KMS-11 (cell line): ENCODE data around the gene AOPEP.

Experiments used
- H2AFZ ChIP-seq: fragments of 200-600 bp; sonication (generic); 2 replicates; pipeline ENCODE4 v1.6.1; 2016; ENCODE audit warnings: antibody characterized with exemption, mixed run types, low read depth
- H3K27ac ChIP-seq: fragments of 200-600 bp; sonication (generic); 2 replicates; pipeline ENCODE4 v1.6.1; 2016; ENCODE audit warnings: mild to moderate bottlenecking, mixed run types
- H3K27me3 ChIP-seq: fragments of 200-600 bp; sonication (generic); 2 replicates; pipeline ENCODE4 v1.6.1; 2017; ENCODE audit warnings: mild to moderate bottlenecking, low read depth, mixed run types, moderate library complexity; ENCODE audit not compliant: insufficient read depth
- H3K36me3 ChIP-seq: fragments of 200-600 bp; sonication (generic); 2 replicates; pipeline ENCODE4 v1.6.1; 2017; ENCODE audit warnings: mild to moderate bottlenecking, mixed run types; ENCODE audit not compliant: insufficient read depth
- H3K4me1 ChIP-seq: fragments of 200-600 bp; sonication (generic); 2 replicates; pipeline ENCODE4 v1.6.1; 2016; ENCODE audit warnings: mild to moderate bottlenecking, low read depth, mixed run types; ENCODE audit not compliant: poor library complexity, severe bottlenecking
- H3K4me2 ChIP-seq: fragments of 200-600 bp; sonication (generic); 2 replicates; pipeline ENCODE4 v1.7.0; 2016; ENCODE audit warnings: mild to moderate bottlenecking, mixed run types
- H3K4me3 ChIP-seq: fragments of 200-600 bp; sonication (generic); IDR thresholded peaks from 2 replicates; pipeline ENCODE4 v1.6.1; 2017; ENCODE audit warnings: low read depth, low read length, mixed read lengths; ENCODE audit not compliant: insufficient read depth
- H3K79me2 ChIP-seq: fragments of 200-600 bp; sonication (generic); 2 replicates; pipeline ENCODE4 v1.6.1; 2016; ENCODE audit warnings: low read depth, mixed run types; ENCODE audit not compliant: insufficient read depth
- H3K9ac ChIP-seq: fragments of 200-600 bp; sonication (generic); 2 replicates; pipeline ENCODE4 v1.6.1; 2016; ENCODE audit warnings: mild to moderate bottlenecking, mixed run types
- H4K20me1 ChIP-seq: fragments of 200-600 bp; sonication (generic); 2 replicates; pipeline ENCODE4 v1.6.1; 2016; ENCODE audit warnings: mild to moderate bottlenecking, mixed run types; ENCODE audit not compliant: insufficient read depth
- TF ChIP-seq, protein P1 (sequence below): fragments of 200-600 bp; sonication (generic); conservative IDR thresholded peaks from 2 replicates; pipeline ENCODE4 v1.6.1; 2017; ENCODE audit warnings: low read depth, mild to moderate bottlenecking, antibody characterized with exemption, low read length, moderate library complexity, mixed read lengths

AOPEP gene

DNA sequence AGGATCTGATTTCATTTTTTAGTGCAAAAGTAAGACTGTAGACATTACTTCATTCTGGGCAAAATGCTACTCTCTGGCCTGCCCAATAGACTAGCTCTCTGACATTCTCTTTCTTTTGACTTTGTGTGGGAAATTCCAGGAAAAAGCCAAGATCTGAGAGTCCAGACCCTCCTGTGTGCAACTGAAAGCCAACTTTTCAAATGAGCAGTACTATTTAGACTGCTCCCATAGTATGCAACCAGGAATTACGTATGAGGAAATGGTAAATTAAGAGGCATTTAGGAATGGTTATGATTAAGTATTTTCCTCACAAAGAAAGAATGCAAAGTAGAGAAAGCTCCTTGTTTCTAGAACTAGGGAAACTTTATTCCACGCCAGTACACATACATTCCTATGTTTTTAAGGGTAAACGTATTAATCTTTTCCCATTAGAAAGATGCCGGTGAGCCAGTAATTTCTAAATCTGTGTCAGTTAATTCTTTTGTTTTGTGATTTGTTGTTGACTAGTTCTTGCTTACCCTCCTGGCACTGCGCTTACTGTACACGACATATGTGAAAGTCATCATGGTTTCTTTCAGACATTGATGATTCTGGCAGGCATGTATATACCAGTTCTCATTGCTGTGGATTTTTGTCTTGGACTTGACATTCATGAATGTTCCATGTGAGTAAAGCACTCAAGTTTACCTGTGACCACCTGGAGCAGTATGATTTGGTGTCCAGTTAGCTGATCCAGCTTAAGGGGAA is 56.0 kb downstream of the AOPEP start:
- TF ChIP-seq, protein P1, sequence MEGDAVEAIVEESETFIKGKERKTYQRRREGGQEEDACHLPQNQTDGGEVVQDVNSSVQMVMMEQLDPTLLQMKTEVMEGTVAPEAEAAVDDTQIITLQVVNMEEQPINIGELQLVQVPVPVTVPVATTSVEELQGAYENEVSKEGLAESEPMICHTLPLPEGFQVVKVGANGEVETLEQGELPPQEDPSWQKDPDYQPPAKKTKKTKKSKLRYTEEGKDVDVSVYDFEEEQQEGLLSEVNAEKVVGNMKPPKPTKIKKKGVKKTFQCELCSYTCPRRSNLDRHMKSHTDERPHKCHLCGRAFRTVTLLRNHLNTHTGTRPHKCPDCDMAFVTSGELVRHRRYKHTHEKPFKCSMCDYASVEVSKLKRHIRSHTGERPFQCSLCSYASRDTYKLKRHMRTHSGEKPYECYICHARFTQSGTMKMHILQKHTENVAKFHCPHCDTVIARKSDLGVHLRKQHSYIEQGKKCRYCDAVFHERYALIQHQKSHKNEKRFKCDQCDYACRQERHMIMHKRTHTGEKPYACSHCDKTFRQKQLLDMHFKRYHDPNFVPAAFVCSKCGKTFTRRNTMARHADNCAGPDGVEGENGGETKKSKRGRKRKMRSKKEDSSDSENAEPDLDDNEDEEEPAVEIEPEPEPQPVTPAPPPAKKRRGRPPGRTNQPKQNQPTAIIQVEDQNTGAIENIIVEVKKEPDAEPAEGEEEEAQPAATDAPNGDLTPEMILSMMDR, result no peak
- H3K9ac ChIP-seq, result no peak overlapping the region
- no peaks in the 10 kb centered on the region for H3K27me3 ChIP-seq
- H3K36me3 ChIP-seq, result no peaks in the 10 kb centered on the region
- H3K4me2 ChIP-seq, result no peak overlapping the region
- no peaks in the 10 kb centered on the region for H3K4me1 ChIP-seq
- H2AFZ ChIP-seq, result no peak overlapping the region
- H3K79me2 ChIP-seq, result no peaks in the 10 kb centered on the region
- H3K27ac ChIP-seq, result no peak overlapping the region
- no peak overlapping the region for H3K4me3 ChIP-seq
- no peaks in the 10 kb centered on the region for H4K20me1 ChIP-seq

DNA sequence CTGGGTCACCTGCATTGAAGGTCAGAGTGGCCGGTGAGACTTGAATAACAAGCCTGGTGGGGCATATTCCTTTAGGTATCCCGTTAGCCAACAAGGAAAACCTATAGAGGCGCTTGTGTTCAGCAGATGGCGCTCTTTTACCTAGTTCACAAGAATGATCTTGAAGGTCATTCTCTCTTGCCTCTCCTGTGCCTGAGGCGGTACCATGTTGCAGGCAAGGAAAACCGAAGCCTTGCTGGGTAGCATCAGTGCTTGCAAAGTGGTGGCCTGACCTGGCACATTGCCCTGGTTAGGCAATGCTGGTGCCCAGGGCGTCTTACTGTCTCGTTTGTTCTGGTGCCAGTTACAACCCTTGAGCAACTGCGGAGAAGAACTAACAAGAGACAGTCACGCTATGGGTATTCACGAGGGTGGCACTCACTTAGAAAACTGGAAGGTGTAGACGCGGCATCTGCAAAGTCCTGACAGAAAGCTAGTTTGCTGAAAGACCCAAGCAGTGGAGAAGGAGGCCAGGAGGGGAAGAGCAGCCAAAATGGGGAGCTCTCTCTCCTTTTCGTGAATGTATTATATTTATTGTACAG is 56.7 kb downstream of the AOPEP start:
- Histone ChIP-seq H3K36me3 (no peaks in the 10 kb centered on the region), H3K27ac (no peak overlapping the region), H3K27me3 (no peaks in the 10 kb centered on the region), H3K4me1 (no peaks in the 10 kb centered on the region), H3K4me3 (no peak overlapping the region), H3K9ac (no peak overlapping the region), H4K20me1 (no peaks in the 10 kb centered on the region), H2AFZ (no peak overlapping the region), H3K79me2 (no peaks in the 10 kb centered on the region), H3K4me2 (no peak overlapping the region)
- TF ChIP-seq, protein P1, result peak; percentile 82

DNA sequence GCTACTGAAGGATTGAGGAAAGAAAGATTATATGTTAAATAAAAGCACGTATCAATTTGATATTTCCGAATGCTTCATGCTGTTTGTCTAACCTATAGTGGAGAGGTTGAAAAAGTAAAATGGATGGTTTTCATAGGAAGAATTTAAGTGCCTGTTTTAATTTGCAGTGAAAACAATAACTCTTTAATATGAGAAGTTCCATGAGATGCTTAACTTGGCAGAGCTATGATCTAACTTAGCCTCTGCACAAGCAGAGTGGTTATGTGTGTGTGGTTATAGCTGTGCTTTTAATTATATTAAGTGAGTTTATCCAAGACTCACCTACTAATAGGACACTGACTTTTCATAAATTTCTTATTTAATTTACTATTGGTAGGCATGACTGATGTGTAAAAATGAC is 57.4 kb downstream of the AOPEP start:
- H4K20me1 ChIP-seq, result no peaks in the 10 kb centered on the region
- H3K27me3 ChIP-seq, result no peaks in the 10 kb centered on the region
- H3K4me3 ChIP-seq, result no peak overlapping the region
- H3K4me2 ChIP-seq, result no peak overlapping the region
- H3K4me1 ChIP-seq, result no peaks in the 10 kb centered on the region
- TF ChIP-seq, protein P1, result no peak
- no peaks in the 10 kb centered on the region for H3K79me2 ChIP-seq
- H2AFZ ChIP-seq, result no peak overlapping the region
- no peak overlapping the region for H3K27ac ChIP-seq
- H3K36me3 ChIP-seq, result no peaks in the 10 kb centered on the region
- no peak overlapping the region for H3K9ac ChIP-seq

DNA sequence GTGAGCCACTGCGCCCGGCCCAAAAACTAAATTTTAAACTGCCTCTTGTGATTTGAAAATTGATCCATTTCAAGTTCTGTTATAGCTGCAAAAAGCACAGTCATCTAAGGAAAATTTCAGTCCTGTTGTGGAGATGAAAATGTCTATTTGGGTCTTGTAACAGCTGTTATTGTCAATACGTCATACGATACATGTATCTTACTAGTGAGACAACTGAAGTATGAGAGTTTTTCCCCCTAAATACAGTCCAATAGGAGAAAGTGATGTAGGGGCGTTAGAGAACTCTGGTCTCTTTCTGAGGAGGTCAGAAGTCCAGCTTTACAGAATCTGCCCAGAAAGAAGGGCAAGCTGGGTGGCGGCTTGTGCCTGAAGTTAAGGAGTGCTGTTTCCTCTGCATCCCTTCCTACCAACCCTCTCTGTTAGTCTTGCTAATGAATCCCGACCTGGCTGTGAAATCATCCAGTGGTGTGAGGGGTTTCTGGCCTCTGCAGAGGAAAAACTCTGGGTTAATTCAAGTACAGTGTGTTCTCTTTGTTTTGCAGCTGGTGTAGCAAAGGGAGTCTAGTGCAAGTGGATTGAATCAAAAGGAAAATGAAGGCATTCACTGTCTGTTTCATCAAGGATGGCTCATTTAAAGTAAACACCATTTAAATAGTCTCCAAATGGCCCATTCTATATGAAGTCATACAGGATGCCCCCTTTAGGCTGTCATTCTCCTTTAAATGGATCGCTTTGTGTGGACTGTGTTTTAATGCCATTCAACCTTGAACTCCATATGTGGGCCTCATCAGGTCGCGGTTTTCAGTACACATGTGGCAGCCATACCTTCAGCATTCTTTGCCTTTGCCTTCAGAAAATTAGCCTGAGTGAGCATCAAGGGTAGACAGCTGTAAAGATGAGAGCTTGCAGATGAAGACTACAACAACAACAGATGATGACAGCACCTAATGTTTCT is 59.0 kb downstream of the AOPEP start:
- TF ChIP-seq, protein P1, result no peak
- H2AFZ ChIP-seq, result no peak overlapping the region
- no peaks in the 10 kb centered on the region for H3K36me3 ChIP-seq
- H3K79me2 ChIP-seq, result no peaks in the 10 kb centered on the region
- no peaks in the 10 kb centered on the region for H3K4me1 ChIP-seq
- no peaks in the 10 kb centered on the region for H3K27me3 ChIP-seq
- H4K20me1 ChIP-seq, result no peaks in the 10 kb centered on the region
- no peak overlapping the region for H3K9ac ChIP-seq
- no peak overlapping the region for H3K4me3 ChIP-seq
- no peak overlapping the region for H3K4me2 ChIP-seq
- H3K27ac ChIP-seq, result no peak overlapping the region
